ENCODE results near the gene FBXO40. TPM values are rescaled to one million over a fixed set of nuclear protein-coding genes. Genes with fewer than 3 reads are reported as not detected.

The FBXO40 gene
- total RNA-seq, 1 experiment from 2014 or later, result under 0.01 TPM

DNA sequence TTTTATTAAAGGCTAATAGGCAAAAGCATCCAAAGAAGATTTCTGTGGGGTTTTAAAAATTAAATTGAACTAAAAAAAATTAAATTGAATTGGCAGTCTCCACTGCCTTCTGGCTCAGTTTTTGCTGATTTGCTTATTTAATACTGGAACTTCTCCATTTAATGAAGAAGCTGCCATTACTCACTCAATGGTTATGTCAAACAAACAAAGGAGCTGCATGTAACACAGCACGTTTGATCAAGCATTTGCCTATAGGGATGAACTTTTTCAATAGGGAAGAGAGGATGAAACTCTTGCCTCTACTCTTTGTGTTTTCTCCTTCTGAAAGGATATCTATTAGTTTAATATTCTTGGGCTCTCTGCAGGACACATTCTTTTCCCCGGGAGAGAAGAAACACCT is 72.3 kb downstream of the FBXO40 start:
- H3K36me3 ChIP-seq (replicated peaks; ENCODE audit: control insufficient read depth, insufficient read depth, low read length), result peaks cover 17% of the 10 kb centered on the region
- no peak for DNase-seq
- no peaks in the 10 kb centered on the region for H3K27me3 ChIP-seq (ENCODE audit: control insufficient read depth, insufficient read depth, low read length)
- no peak overlapping the region for H3K4me3 ChIP-seq (ENCODE audit: insufficient read depth, low read depth, low read length)

- Histone ChIP-seq H3K27me3 (ENCODE audit: control insufficient read depth, insufficient read depth, low read length) (no peaks in the 10 kb centered on the region), H3K4me3 (ENCODE audit: insufficient read depth, low read depth, low read length) (no peak overlapping the region), H3K36me3 (replicated peaks; ENCODE audit: control insufficient read depth, insufficient read depth, low read length) (peaks cover 17% of the 10 kb centered on the region)
- DNase-seq, result no peak
Observed at GRCh38 chr3:121667333-121667732, 74.2 kb downstream of the FBXO40 start.

DNA sequence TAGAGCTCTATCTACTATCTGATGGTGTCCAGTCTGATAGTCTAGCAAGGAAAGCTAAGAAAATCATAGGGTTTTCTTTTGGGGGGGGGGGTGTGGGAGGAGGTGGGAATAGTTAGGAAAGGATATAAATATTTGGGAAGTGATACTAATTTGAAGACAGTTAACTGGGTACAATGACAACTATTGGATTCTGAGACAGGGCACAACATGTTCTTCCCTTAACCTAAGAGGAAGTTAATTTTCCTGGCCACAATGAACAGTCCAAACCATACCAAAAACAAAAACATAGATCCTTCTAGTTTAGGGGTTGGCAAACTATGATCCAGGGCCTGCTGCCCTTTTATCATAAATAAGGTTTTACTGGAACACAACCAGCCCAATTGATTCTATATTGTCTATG is 77.5 kb downstream of the FBXO40 start:
- Histone ChIP-seq H3K36me3 (replicated peaks; ENCODE audit: control insufficient read depth, insufficient read depth, low read length) (peaks cover 16% of the 10 kb centered on the region), H3K27me3 (ENCODE audit: control insufficient read depth, insufficient read depth, low read length) (no peaks in the 10 kb centered on the region), H3K4me3 (ENCODE audit: insufficient read depth, low read depth, low read length) (no peak overlapping the region)
- no peak for DNase-seq

DNA sequence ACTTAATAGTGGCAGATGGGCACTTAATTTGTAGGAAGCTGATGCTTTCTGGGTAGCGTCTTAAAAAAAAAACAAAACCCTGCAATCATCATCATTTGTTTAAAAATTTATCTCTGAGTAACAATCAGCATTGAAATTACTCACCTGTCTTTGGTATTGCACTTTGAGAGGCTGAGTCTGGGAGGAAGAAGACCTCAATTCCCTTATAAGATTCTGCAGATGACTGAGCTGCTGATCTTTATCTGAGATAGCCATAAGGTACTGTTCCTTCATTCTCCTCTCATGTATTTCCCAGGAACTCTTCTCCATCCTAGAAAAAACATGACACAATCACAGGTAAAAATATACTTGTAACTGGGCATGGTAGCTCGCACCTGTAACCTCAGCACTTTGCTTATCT is 84.0 kb downstream of the FBXO40 start:
- H3K36me3 ChIP-seq (replicated peaks; ENCODE audit: control insufficient read depth, insufficient read depth, low read length), result peaks cover 18% of the 10 kb centered on the region
- no peak overlapping the region for H3K4me3 ChIP-seq (ENCODE audit: insufficient read depth, low read depth, low read length)
- no peak for DNase-seq
- H3K27me3 ChIP-seq (ENCODE audit: control insufficient read depth, insufficient read depth, low read length), result no peaks in the 10 kb centered on the region

Other genes starting within 250 kb of the FBXO40 start
- 9.4 and 13.3 TPM in 2 replicates for gene POLQ, start 47.4 kb upstream of the FBXO40 start, total RNA-seq (2014; rRNA removed; shearing (Covaris generic))
- not detected in 2 replicates for gene ARGFX, start 25.4 kb upstream of the FBXO40 start, total RNA-seq (2014; rRNA removed; shearing (Covaris generic))
- gene HCLS1, start 67.5 kb downstream of the FBXO40 start, total RNA-seq (2014; rRNA removed; shearing (Covaris generic)), result 0.48 and 0.74 TPM in 2 replicates
- gene GOLGB1, start 156.4 kb downstream of the FBXO40 start, total RNA-seq (2014; rRNA removed; shearing (Covaris generic)), result 9.0 and 17.4 TPM in 2 replicates
- gene IQCB1, start 241.7 kb downstream of the FBXO40 start, total RNA-seq (2014; rRNA removed; shearing (Covaris generic)), result 26.4 and 44.6 TPM in 2 replicates
- 3.9 and 5.5 TPM in 2 replicates for gene EAF2, start 241.8 kb downstream of the FBXO40 start, total RNA-seq (2014; rRNA removed; shearing (Covaris generic))